NCI-H2227 (cell line): ENCODE data around the gene KRTAP5-10.
"Not testable (repeated sequence)": the region's sequence is repeated elsewhere in the genome, so short reads cannot be mapped to it uniquely, and the experiment has no call there.

Experiments
- DNase-seq: peaks from one replicate; lab custom pipeline; 2025; ENCODE audit not compliant: unreplicated experiment; lab: John Stamatoyannopoulos, UW

KRTAP5-10 gene

GRCh38 chr11:71571101-71571850, 5.9 kb downstream of the KRTAP5-10 start:
- not testable (repeated sequence) for DNase-seq

GRCh38 chr11:71572811-71573210, 7.4 kb downstream of the KRTAP5-10 start:
- DNase-seq, result no peak

GRCh38 chr11:71574418-71574817, 9.1 kb downstream of the KRTAP5-10 start:
- no peak for DNase-seq

- no peak for DNase-seq
These were observed 10.5 kb downstream of the KRTAP5-10 start for GRCh38 chr11:71575723-71576424.

- not testable (repeated sequence) for DNase-seq
These were observed 11.5 kb downstream of the KRTAP5-10 start for GRCh38 chr11:71576688-71577465.

GRCh38 chr11:71577469-71578004, 12.2 kb downstream of the KRTAP5-10 start:
- DNase-seq, result no peak

- DNase-seq, result not testable (repeated sequence)
These were observed 14.2 kb downstream of the KRTAP5-10 start for GRCh38 chr11:71579513-71579912.

GRCh38 chr11:71580057-71581003, 15.0 kb downstream of the KRTAP5-10 start:
- DNase-seq, result peak; percentile 58

GRCh38 chr11:71581826-71582225, 16.5 kb downstream of the KRTAP5-10 start:
- DNase-seq, result no peak

- no peak for DNase-seq
These were observed 17.0 kb downstream of the KRTAP5-10 start, which contains the start of gene KRTAP5-11 for GRCh38 chr11:71582309-71582895. Gene KRTAP5-11, minus strand, starts transcription at chr11:71582875. Its CDS starts 38 bp downstream, at chr11:71582837.

GRCh38 chr11:71582969-71583368, 17.6 kb downstream of the KRTAP5-10 start:
- DNase-seq, result not testable (repeated sequence)

GRCh38 chr11:71585673-71586072, 20.3 kb downstream of the KRTAP5-10 start:
- DNase-seq, result not testable (repeated sequence)

GRCh38 chr11:71588314-71588713, 23.0 kb downstream of the KRTAP5-10 start:
- not testable (repeated sequence) for DNase-seq

- DNase-seq, result not testable (repeated sequence)
These were observed 23.6 kb downstream of the KRTAP5-10 start for GRCh38 chr11:71588822-71589545.

- not testable (repeated sequence) for DNase-seq
These were observed 24.2 kb downstream of the KRTAP5-10 start for GRCh38 chr11:71589546-71589920.

- not testable (repeated sequence) for DNase-seq
These were observed 37.9 kb downstream of the KRTAP5-10 start for GRCh38 chr11:71603221-71603620.

- not testable (repeated sequence) for DNase-seq
These were observed 39.6 kb downstream of the KRTAP5-10 start for GRCh38 chr11:71604798-71605488.

GRCh38 chr11:71606853-71607519, 41.6 kb downstream of the KRTAP5-10 start:
- DNase-seq, result not testable (repeated sequence)
